Neural cell (in vitro differentiated cells): ENCODE measurements around the gene GNAT2. TPM values are rescaled to one million over a fixed set of nuclear protein-coding genes. Genes with fewer than 3 reads are reported as not detected.

Experiments used
- H2AFZ ChIP-seq: fragments of 200-600, 300-800 bp; sonication (generic), shearing (Covaris generic); 2 replicates; pipeline ENCODE4 v1.6.0; 2014; ENCODE audit warnings: low read depth, mild to moderate bottlenecking, antibody characterized with exemption, low read length, moderate library complexity
- H3F3A ChIP-seq: fragments of 200-600 bp; shearing (Covaris generic); 2 replicates; pipeline ENCODE4 v1.6.1; 2016; ENCODE audit warnings: mild to moderate bottlenecking, moderate library complexity, mixed read lengths, antibody characterized with exemption, low read length; ENCODE audit not compliant: insufficient read depth, poor library complexity, severe bottlenecking
- H3K27ac ChIP-seq: fragments of 200-600, 300-800 bp; sonication (generic), shearing (Covaris generic); 2 replicates; pipeline ENCODE4 v1.5.1; 2014; ENCODE audit warnings: mild to moderate bottlenecking, low read length, moderate library complexity
- H3K27me3 ChIP-seq: fragments of 300-800, 200-600 bp; sonication (generic), shearing (Covaris generic); 2 replicates; pipeline ENCODE4 v1.6.0; 2014; ENCODE audit warnings: mild to moderate bottlenecking, low read depth, low read length, moderate library complexity; ENCODE audit not compliant: insufficient read depth
- H3K36me3 ChIP-seq: fragments of 300-800, 200-600 bp; sonication (generic), shearing (Covaris generic); 2 replicates; pipeline ENCODE4 v1.5.1; 2014; ENCODE audit warnings: mild to moderate bottlenecking, antibody characterized with exemption, low read length, moderate library complexity; ENCODE audit not compliant: insufficient read depth
- H3K4me2 ChIP-seq: fragments of 300-800, 200-600 bp; sonication (generic), shearing (Covaris generic); 2 replicates; pipeline ENCODE4 v1.6.0; 2014; ENCODE audit warnings: mild to moderate bottlenecking, low read length
- H3K4me3 ChIP-seq: fragments of 300-800, 200-600 bp; sonication (generic), shearing (Covaris generic); 2 replicates; pipeline ENCODE4 v1.5.1; 2014; ENCODE audit warnings: mild to moderate bottlenecking, low read length, moderate library complexity
- H3K79me2 ChIP-seq: fragments of 200-600 bp; shearing (Covaris generic); replicated peaks from 2 replicates; pipeline ENCODE4 v1.6.0; 2014; ENCODE audit warnings: mild to moderate bottlenecking, low read length, moderate library complexity; ENCODE audit not compliant: insufficient read depth
- H3K9ac ChIP-seq: fragments of 300-800, 200-600 bp; sonication (generic), shearing (Covaris generic); 2 replicates; pipeline ENCODE4 v1.6.1; 2016; ENCODE audit warnings: mild to moderate bottlenecking, low read length, mixed read lengths
- H3K9me2 ChIP-seq: fragments of 200-600 bp; shearing (Covaris generic); 2 replicates; pipeline ENCODE4 v1.6.1; 2016; ENCODE audit warnings: mild to moderate bottlenecking, low read length, mixed read lengths; ENCODE audit not compliant: insufficient read depth
- H3K9me3 ChIP-seq: fragments of 200-600, 300-800 bp; sonication (generic), shearing (Covaris generic); 2 replicates; pipeline ENCODE4 v1.6.1; 2016; ENCODE audit warnings: mild to moderate bottlenecking, mixed run types, low read length, moderate library complexity, mixed read lengths
- H4K20me1 ChIP-seq: fragments of 200-600 bp; shearing (Covaris generic); 2 replicates; pipeline ENCODE4 v1.6.1; 2016; ENCODE audit warnings: mild to moderate bottlenecking, mixed run types; ENCODE audit not compliant: insufficient read depth
- CTCF ChIP-seq: fragments of 450-650 bp; IDR thresholded peaks from 2 replicates; pipeline ENCODE4 v1.5.1; 2014; ENCODE audit warnings: antibody characterized with exemption, mild to moderate bottlenecking, moderate library complexity; ENCODE audit not compliant: poor library complexity, severe bottlenecking
- EP300 ChIP-seq: fragments of 450-650 bp; conservative IDR thresholded peaks from 2 replicates; pipeline ENCODE4 v1.6.1; 2014; ENCODE audit warnings: antibody characterized with exemption, mild to moderate bottlenecking, moderate library complexity; ENCODE audit not compliant: poor library complexity, severe bottlenecking
- EZH2 ChIP-seq: fragments of 200-600, 300-800 bp; shearing (Covaris generic), sonication (generic); IDR thresholded peaks from 2 replicates; pipeline ENCODE4 v1.6.1; 2014; ENCODE audit warnings: antibody characterized with exemption, low read length, borderline replicate concordance, mild to moderate bottlenecking; ENCODE audit not compliant: insufficient read depth, poor library complexity, severe bottlenecking
- MXI1 ChIP-seq: fragments of 450-650 bp; conservative IDR thresholded peaks from 2 replicates; pipeline ENCODE4 v1.6.1; 2014; ENCODE audit warnings: antibody characterized with exemption, mild to moderate bottlenecking; ENCODE audit not compliant: poor library complexity, severe bottlenecking
- POLR2AphosphoS5 ChIP-seq: IDR thresholded peaks from 2 replicates; pipeline ENCODE4 v1.6.1; 2012
- RAD21 ChIP-seq: fragments of 450-650 bp; conservative IDR thresholded peaks from 2 replicates; pipeline ENCODE4 v1.6.1; 2014; ENCODE audit warnings: antibody characterized with exemption, mild to moderate bottlenecking, moderate library complexity
- REST ChIP-seq: IDR thresholded peaks from 2 replicates; pipeline ENCODE4 v1.6.1; 2012; ENCODE audit warnings: borderline replicate concordance
- SMC3 ChIP-seq: fragments of 450-650 bp; conservative IDR thresholded peaks from 2 replicates; pipeline ENCODE4 v1.6.1; 2014; ENCODE audit warnings: antibody characterized with exemption, mild to moderate bottlenecking, moderate library complexity; ENCODE audit not compliant: poor library complexity
- TAF1 ChIP-seq: IDR thresholded peaks from 2 replicates; pipeline ENCODE4 v1.6.1; 2012; ENCODE audit warnings: low read depth
- polyA minus RNA-seq: library from RNA; depleted of rRNA, polyadenylated mRNA; stranded (reverse); fragments of >200 nt; gene quantifications from 2 replicates; pipeline ENCODE4 v1.2.3, GENCODE V29; 2014
- polyA plus RNA-seq: library from polyadenylated mRNA; depleted of rRNA; stranded (reverse); fragments of >200 nt; gene quantifications from 2 replicates; pipeline ENCODE4 v1.2.3, GENCODE V29; 2014

The GNAT2 gene
- 1.5 TPM in 1 of 2 replicates, not detected in the other for polyA plus RNA-seq
- polyA minus RNA-seq = not detected in 2 replicates

- no peaks in the 10 kb centered on the region for H3K9me2 ChIP-seq
- peak within 1 kb of the TSS; percentile 75 for H2AFZ ChIP-seq
- H3F3A ChIP-seq = no peaks in the 10 kb centered on the region
- peak within 1 kb of the TSS; percentile 97 for H3K4me2 ChIP-seq
- no peaks in the 10 kb centered on the region for H3K9me3 ChIP-seq
- TF ChIP-seq MXI1 (peak; percentile 83), POLR2AphosphoS5 (no peak), RAD21 (no peak), EZH2 (no peak), EP300 (no peak), TAF1 (peak; percentile 26), CTCF (no peak), REST (no peak), SMC3 (peak; percentile 6)
- peak within 1 kb of the TSS; percentile 86 for H3K9ac ChIP-seq
- peak within 1 kb of the TSS; percentile 94 for H3K27ac ChIP-seq
- peaks cover 38% of the 10 kb centered on the region for H3K79me2 ChIP-seq
- no peaks in the 10 kb centered on the region for H3K36me3 ChIP-seq
- H4K20me1 ChIP-seq = no peaks in the 10 kb centered on the region
- H3K4me3 ChIP-seq = peak within 1 kb of the TSS; percentile 66
- H3K27me3 ChIP-seq = no peaks in the 10 kb centered on the region
These were observed at the start of gene GNAT2, which contains the start of gene AMPD2 for GRCh38 chr1:109619576-109620400. GNAT2 (minus strand) TSS chr1:109619616; CDS start chr1:109612870, 6,746 bp downstream. AMPD2 (plus strand) TSS chr1:109619837; CDS start chr1:109621176, 1,339 bp downstream.

- Histone ChIP-seq H3F3A (no peaks in the 10 kb centered on the region), H3K9ac (peak overlapping the region; percentile 34), H2AFZ (no peak overlapping the region), H3K9me3 (no peaks in the 10 kb centered on the region), H3K27me3 (no peaks in the 10 kb centered on the region), H3K36me3 (no peaks in the 10 kb centered on the region), H3K4me2 (no peak overlapping the region), H3K9me2 (no peaks in the 10 kb centered on the region), H3K27ac (no peak overlapping the region), H3K4me3 (peak overlapping the region; percentile 56), H3K79me2 (no peaks in the 10 kb centered on the region), H4K20me1 (no peaks in the 10 kb centered on the region)
- TF ChIP-seq TAF1 = no peak
- no peak for TF ChIP-seq RAD21
- no peak for TF ChIP-seq EZH2
- TF ChIP-seq SMC3 = no peak
- TF ChIP-seq REST = no peak
- TF ChIP-seq CTCF = no peak
- TF ChIP-seq MXI1 = no peak
- no peak for TF ChIP-seq POLR2AphosphoS5
- no peak for TF ChIP-seq EP300
These were observed 48.8 kb upstream of the GNAT2 start for GRCh38 chr1:109668123-109668775.
